ENCODE data around the gene PARP14.

DNA sequence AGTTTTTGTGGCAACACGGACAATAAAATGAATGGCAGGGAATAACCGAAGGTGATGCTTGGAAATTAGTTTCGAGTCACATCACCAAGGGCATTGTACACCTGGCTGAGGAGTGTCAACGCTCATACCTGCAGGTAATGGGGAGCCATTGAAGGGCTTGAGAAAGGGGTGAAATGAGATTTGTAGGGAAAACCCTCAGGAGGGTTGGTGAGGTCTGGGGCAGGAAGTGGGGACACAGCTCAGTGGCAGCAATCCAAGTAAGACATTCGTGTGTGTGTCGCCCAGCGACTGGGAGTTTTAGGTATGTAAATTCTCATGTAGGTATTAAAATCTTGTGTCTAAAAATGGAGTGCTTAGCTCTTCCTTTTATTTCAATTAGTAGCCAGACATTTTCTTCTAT is 14.3 kb downstream of the PARP14 start:
- TF ChIP-seq, protein P1, sequence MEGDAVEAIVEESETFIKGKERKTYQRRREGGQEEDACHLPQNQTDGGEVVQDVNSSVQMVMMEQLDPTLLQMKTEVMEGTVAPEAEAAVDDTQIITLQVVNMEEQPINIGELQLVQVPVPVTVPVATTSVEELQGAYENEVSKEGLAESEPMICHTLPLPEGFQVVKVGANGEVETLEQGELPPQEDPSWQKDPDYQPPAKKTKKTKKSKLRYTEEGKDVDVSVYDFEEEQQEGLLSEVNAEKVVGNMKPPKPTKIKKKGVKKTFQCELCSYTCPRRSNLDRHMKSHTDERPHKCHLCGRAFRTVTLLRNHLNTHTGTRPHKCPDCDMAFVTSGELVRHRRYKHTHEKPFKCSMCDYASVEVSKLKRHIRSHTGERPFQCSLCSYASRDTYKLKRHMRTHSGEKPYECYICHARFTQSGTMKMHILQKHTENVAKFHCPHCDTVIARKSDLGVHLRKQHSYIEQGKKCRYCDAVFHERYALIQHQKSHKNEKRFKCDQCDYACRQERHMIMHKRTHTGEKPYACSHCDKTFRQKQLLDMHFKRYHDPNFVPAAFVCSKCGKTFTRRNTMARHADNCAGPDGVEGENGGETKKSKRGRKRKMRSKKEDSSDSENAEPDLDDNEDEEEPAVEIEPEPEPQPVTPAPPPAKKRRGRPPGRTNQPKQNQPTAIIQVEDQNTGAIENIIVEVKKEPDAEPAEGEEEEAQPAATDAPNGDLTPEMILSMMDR (conservative IDR thresholded peaks at IDR 0.05; ENCODE audit: low read depth, low read length) = no peak
- TF ChIP-seq EZH2 (IDR thresholded peaks at IDR 0.05; ENCODE audit: low read length, unreplicated experiment) = no peak
- TF ChIP-seq EZH2phosphoT487 (IDR thresholded peaks at IDR 0.05; ENCODE audit: borderline replicate concordance, low read length) = no peak
